IMR-90 (cell line): ENCODE data around the gene PKDCC.

Source experiments
- BHLHE40 ChIP-seq: fragments of 150-350 bp; IDR thresholded peaks from 2 replicates; pipeline ENCODE4 v1.6.1; 2016; ENCODE audit warnings: mild to moderate bottlenecking, low read depth, low read length
- CEBPB ChIP-seq: IDR thresholded peaks from 2 replicates; pipeline ENCODE4 v1.6.1; 2012; ENCODE audit warnings: low read depth, low read length, improper control_type of control experiment
- CTCF ChIP-seq: conservative IDR thresholded peaks from 2 replicates; pipeline ENCODE4 v1.5.1; 2012; ENCODE audit warnings: mild to moderate bottlenecking, low read depth, low read length, improper control_type of control experiment
- MAFK ChIP-seq: IDR thresholded peaks from 2 replicates; pipeline ENCODE4 v1.6.1; 2012; ENCODE audit warnings: low read depth, low read length, improper control_type of control experiment
- MAZ ChIP-seq: IDR thresholded peaks from 2 replicates; pipeline ENCODE4 v1.6.1; 2012; ENCODE audit warnings: low read depth, mild to moderate bottlenecking, low read length, improper control_type of control experiment, moderate library complexity, borderline replicate concordance
- MXI1 ChIP-seq: IDR thresholded peaks from 2 replicates; pipeline ENCODE4 v1.6.1; 2012; ENCODE audit warnings: low read depth, mild to moderate bottlenecking, low read length, moderate library complexity, borderline replicate concordance
- POLR2A ChIP-seq: IDR thresholded peaks from 2 replicates; pipeline ENCODE4 v1.6.1; 2012; ENCODE audit warnings: mild to moderate bottlenecking, low read depth, low read length
- RAD21 ChIP-seq: IDR thresholded peaks from 2 replicates; pipeline ENCODE4 v1.6.1; 2012; ENCODE audit warnings: low read length, improper control_type of control experiment
- RCOR1 ChIP-seq: IDR thresholded peaks from 2 replicates; pipeline ENCODE4 v1.6.1; 2012; ENCODE audit warnings: mild to moderate bottlenecking, low read length, improper control_type of control experiment; ENCODE audit not compliant: insufficient replicate concordance
- RFX5 ChIP-seq: IDR thresholded peaks from 2 replicates; pipeline ENCODE4 v1.8.0; 2012; ENCODE audit warnings: low read depth, mild to moderate bottlenecking, low read length, moderate library complexity
- SMC3 ChIP-seq: fragments of 150-350 bp; IDR thresholded peaks from 2 replicates; pipeline ENCODE4 v1.6.1; 2016; ENCODE audit warnings: low read depth, mild to moderate bottlenecking, antibody characterized with exemption, low read length, moderate library complexity
- USF2 ChIP-seq: fragments of 150-350 bp; IDR thresholded peaks from 2 replicates; pipeline ENCODE4 v1.6.1; 2017; ENCODE audit warnings: mild to moderate bottlenecking, antibody characterized with exemption, low read length, low read depth

- no peak for TF ChIP-seq CTCF
- no peak for TF ChIP-seq POLR2A
- no peak for TF ChIP-seq MAZ
- no peak for TF ChIP-seq RFX5
- TF ChIP-seq MXI1 = no peak
- TF ChIP-seq USF2 = no peak
- no peak for TF ChIP-seq CEBPB
- no peak for TF ChIP-seq MAFK
- TF ChIP-seq SMC3 = no peak
- TF ChIP-seq RAD21 = no peak
- no peak for TF ChIP-seq RCOR1
- no peak for TF ChIP-seq BHLHE40
Observed at GRCh38 chr2:42096869-42097591, 49.2 kb downstream of the PKDCC start.
